ENCODE data around the gene ELL.

DNA sequence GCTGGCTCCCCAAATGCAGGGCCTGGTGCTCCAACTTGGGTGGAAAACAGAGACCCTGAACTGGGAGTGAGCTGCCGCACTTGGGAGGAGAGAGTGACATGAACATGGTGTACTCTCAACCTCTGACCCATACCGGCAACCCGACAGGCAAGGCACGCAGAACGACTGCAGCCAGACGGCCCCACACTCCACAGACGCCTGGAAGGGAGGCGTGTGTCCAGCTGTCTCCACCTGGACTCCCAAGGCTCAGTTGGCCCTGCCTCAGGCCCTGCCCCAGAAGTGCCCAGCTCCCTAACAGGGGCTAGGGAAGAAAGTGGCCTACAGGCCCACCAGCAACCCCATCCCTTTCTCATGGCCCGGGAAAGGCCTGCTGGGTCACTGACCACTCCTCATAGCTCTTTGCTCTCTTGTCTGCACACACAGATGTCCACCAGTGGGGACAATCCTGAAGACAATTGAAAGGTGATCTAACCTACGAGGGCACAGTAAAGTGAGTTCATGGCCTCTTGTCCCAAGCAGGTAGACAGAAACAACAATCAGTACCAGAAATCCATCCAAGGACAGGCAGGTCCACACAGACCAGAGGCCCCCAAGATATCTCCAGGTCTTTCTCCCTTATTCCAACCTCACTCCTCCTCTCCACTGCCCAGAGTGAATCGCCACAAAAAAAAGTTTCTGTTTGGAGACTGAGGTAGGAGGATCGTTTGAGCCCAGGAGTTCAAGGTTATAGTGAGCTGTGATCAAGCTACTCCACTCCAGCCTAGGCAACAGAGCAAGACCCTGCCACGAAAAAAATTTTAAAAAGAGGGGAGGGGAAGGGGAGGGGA is 28.2 kb downstream of the ELL start:
- TF ChIP-seq, protein P1, sequence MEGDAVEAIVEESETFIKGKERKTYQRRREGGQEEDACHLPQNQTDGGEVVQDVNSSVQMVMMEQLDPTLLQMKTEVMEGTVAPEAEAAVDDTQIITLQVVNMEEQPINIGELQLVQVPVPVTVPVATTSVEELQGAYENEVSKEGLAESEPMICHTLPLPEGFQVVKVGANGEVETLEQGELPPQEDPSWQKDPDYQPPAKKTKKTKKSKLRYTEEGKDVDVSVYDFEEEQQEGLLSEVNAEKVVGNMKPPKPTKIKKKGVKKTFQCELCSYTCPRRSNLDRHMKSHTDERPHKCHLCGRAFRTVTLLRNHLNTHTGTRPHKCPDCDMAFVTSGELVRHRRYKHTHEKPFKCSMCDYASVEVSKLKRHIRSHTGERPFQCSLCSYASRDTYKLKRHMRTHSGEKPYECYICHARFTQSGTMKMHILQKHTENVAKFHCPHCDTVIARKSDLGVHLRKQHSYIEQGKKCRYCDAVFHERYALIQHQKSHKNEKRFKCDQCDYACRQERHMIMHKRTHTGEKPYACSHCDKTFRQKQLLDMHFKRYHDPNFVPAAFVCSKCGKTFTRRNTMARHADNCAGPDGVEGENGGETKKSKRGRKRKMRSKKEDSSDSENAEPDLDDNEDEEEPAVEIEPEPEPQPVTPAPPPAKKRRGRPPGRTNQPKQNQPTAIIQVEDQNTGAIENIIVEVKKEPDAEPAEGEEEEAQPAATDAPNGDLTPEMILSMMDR (IDR thresholded peaks at IDR 0.05): peak in 1 of 3 donors; percentile 12
- no peak for TF ChIP-seq POLR2A (IDR thresholded peaks at IDR 0.05)
- TF ChIP-seq EP300 (IDR thresholded peaks at IDR 0.05): no peak

Data from ovary (tissue), 3 donors.